ENCODE results near the gene EGR2. TPM values are rescaled to one million over a fixed set of nuclear protein-coding genes. Genes with fewer than 3 reads are reported as not detected.
A peak's percentile ranks its signal among the peaks of the same experiment; 100 is the strongest.

EGR2 gene
- polyA plus RNA-seq (ENCODE audit: low read depth in 6 of 6): 1 to 10 TPM; 1.7 to 8.6 (median 3.5) TPM

- Mint-ChIP-seq H3K4me1 (peaks cover 42 to 54% (median 48%) of the 10 kb centered on the region in 3 donors), H3K4me3 (peak within 1 kb of the TSS; percentile 92 to 99 (median 98)), H3K27me3 (peaks cover 11 to 21% (median 17%) of the 10 kb centered on the region in 3 donors), H3K36me3 (no peaks in the 10 kb centered on the region), H3K9me3 (no peaks in the 10 kb centered on the region), H3K27ac (peak within 1 kb of the TSS; percentile 93 to 99 (median 97))
- ATAC-seq (ENCODE audit: low read depth in 2 of 2) (peak; percentile 78 to 80), DNase-seq (peak; percentile 96)
These were observed at the start of gene EGR2 for GRCh38 chr10:62816331-62817120. EGR2 (minus strand) TSS chr10:62816366; CDS start chr10:62816029, 337 bp downstream.

GRCh38 chr10:62862447-62862846, 46.3 kb upstream of the EGR2 start:
- Mint-ChIP-seq H3K27me3 (peaks cover 0 to 8% (median 0%) of the 10 kb centered on the region in 3 donors), H3K27ac (no peak overlapping the region), H3K4me3 (no peak overlapping the region), H3K36me3 (no peaks in the 10 kb centered on the region), H3K4me1 (peaks cover 8 to 18% (median 14%) of the 10 kb centered on the region in 3 donors), H3K9me3 (peaks cover 0 to 6% (median 0%) of the 10 kb centered on the region in 7 donors)
- ATAC-seq (ENCODE audit: low read depth in 2 of 2): no peak
- no peak for DNase-seq

DNA sequence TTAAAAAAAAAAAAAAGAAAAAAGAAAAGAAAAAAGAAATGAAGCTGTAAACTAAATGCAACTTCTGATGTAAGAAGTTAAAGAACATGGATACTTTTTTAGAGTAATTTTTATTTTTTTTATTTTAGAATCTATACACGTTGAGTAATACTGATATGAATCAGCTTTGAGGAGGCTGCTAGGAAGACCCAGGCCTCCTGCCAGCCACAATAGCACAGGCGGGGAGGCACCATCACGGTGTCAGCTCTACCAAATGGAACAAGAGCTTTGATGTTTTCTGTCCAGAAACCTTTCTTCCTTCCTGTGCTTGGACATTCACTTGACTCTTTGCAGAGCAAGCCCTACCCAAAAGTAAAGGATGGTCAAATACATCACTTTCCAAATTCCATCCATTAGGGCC, 45.3 kb upstream of the EGR2 start:
- H3K27ac Mint-ChIP-seq: no peak overlapping the region
- peaks cover 8 to 18% (median 14%) of the 10 kb centered on the region in 3 donors for H3K4me1 Mint-ChIP-seq
- no peaks in the 10 kb centered on the region for H3K27me3 Mint-ChIP-seq
- no peaks in the 10 kb centered on the region for H3K36me3 Mint-ChIP-seq
- H3K4me3 Mint-ChIP-seq: no peak overlapping the region
- no peak for ATAC-seq (ENCODE audit: low read depth in 2 of 2)
- H3K9me3 Mint-ChIP-seq: peaks cover 0 to 6% (median 0%) of the 10 kb centered on the region in 7 donors
- no peak for DNase-seq

- no peaks in the 10 kb centered on the region for H3K36me3 Mint-ChIP-seq
- no peaks in the 10 kb centered on the region for H3K27me3 Mint-ChIP-seq
- H3K27ac Mint-ChIP-seq: peak overlapping the region in 1 of 6 donors; percentile 76
- ATAC-seq (ENCODE audit: low read depth in 2 of 2) (no peak), DNase-seq (no peak)
- H3K9me3 Mint-ChIP-seq: peaks cover 0 to 6% (median 0%) of the 10 kb centered on the region in 7 donors
- H3K4me1 Mint-ChIP-seq: peaks cover 8 to 18% (median 14%) of the 10 kb centered on the region in 3 donors
- H3K4me3 Mint-ChIP-seq: peak overlapping the region in 2 of 8 donors; percentile 4 to 47
These were observed 44.8 kb upstream of the EGR2 start for GRCh38 chr10:62860946-62861345.

DNA sequence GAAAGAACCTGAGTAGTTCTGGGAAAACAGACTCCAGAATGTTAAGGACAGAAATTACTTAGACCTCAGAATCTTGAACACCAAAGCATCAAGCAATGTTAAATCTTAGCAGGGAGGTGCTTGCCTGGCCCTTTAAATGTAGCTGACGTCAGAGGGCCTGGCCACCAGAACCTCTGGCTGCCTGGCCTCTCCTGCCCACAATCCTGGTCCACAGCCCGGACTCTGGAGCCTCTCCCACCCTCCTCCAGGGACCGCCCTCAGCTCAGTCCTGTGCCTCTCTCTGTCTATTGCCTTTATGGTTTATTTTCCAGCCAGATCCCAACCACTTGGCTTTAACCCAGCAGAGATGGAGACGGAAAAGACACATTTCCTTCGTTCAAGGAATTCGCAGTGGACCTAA, 42.2 kb upstream of the EGR2 start:
- Mint-ChIP-seq H3K9me3 (peaks cover 0 to 5% (median 0%) of the 10 kb centered on the region in 7 donors), H3K36me3 (no peaks in the 10 kb centered on the region), H3K27ac (peak overlapping the region in 1 of 6 donors; percentile 86), H3K27me3 (no peaks in the 10 kb centered on the region), H3K4me1 (peaks cover 16 to 29% (median 20%) of the 10 kb centered on the region in 3 donors), H3K4me3 (no peak overlapping the region)
- DNase-seq (no peak), ATAC-seq (ENCODE audit: low read depth in 2 of 2) (no peak)

- Mint-ChIP-seq H3K4me1 (peaks cover 33 to 44% (median 37%) of the 10 kb centered on the region in 3 donors), H3K27me3 (no peaks in the 10 kb centered on the region), H3K9me3 (peaks cover 0 to 2% (median 0%) of the 10 kb centered on the region in 7 donors), H3K27ac (no peak overlapping the region), H3K36me3 (no peaks in the 10 kb centered on the region), H3K4me3 (no peak overlapping the region)
- DNase-seq: no peak
- no peak for ATAC-seq (ENCODE audit: low read depth in 2 of 2)
These were observed 39.9 kb upstream of the EGR2 start for GRCh38 chr10:62856021-62856420.

DNA sequence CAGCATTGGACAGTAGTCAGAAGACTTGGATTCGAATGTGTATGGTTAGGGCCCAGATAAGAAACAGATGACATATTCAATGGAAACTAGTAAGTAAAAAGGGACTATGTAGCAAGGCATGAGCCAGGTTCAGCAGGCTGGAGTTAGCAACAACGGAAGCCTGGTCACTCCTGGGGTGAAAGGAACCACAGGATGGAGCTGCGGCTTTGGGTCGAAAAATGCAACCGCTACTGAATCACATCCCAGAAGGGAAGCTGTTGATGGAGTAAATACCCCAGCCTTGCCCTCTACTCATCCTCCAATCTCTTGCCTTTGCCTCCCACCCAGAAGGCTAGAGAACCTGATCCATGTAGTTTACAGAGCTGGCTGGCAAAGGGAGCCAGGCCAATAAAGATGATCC, 37.5 kb upstream of the EGR2 start:
- Mint-ChIP-seq H3K9me3 (peaks cover 0 to 3% (median under 1%) of the 10 kb centered on the region in 7 donors), H3K4me1 (peaks cover 35 to 56% (median 41%) of the 10 kb centered on the region in 3 donors), H3K4me3 (peak overlapping the region in 5 of 8 donors; percentile 36 to 67 (median 59)), H3K27me3 (no peaks in the 10 kb centered on the region), H3K36me3 (no peaks in the 10 kb centered on the region), H3K27ac (peak overlapping the region in 2 of 6 donors; percentile 13 to 40)
- no peak for DNase-seq
- ATAC-seq (ENCODE audit: low read depth in 2 of 2): no peak

GRCh38 chr10:62852961-62853702, 37.0 kb upstream of the EGR2 start:
- Mint-ChIP-seq H3K36me3 (no peaks in the 10 kb centered on the region), H3K4me3 (peak overlapping the region; percentile 13 to 84 (median 60)), H3K27me3 (no peaks in the 10 kb centered on the region), H3K9me3 (peaks cover 0 to 9% (median 6%) of the 10 kb centered on the region in 7 donors), H3K4me1 (peaks cover 35 to 56% (median 41%) of the 10 kb centered on the region in 3 donors), H3K27ac (peak overlapping the region in 2 of 6 donors; percentile 39 to 40)
- ATAC-seq (ENCODE audit: low read depth in 2 of 2) (peak; percentile 87), DNase-seq (peak; percentile 45)

DNA sequence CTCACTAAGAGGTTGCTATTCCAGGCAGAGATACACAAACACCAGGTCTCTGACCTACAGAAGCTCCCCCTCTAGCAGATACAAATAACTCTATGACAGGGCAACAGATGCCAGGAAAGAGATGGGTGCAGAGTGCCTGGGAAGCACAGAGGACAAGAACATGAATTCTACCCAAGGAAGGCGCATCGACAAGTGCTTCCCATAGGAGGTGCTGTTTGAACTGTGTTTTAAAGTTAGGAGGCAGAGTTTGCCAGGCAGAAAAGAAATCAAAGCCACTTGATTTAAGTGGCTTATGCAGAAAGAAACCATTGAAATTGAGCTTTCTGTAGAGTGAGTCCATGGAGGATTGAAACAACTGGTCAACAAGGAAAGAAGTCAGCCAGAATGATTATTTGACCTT, 35.3 kb upstream of the EGR2 start:
- Mint-ChIP-seq H3K36me3 (peaks cover 6% of the 10 kb centered on the region in 2 donors), H3K4me1 (peaks cover 35 to 56% (median 41%) of the 10 kb centered on the region in 3 donors), H3K27ac (peak overlapping the region in 1 of 6 donors; percentile 88), H3K27me3 (peaks cover 0 to 3% (median 0%) of the 10 kb centered on the region in 3 donors), H3K4me3 (peak overlapping the region in 4 of 8 donors; percentile 7 to 48 (median 28)), H3K9me3 (peaks cover 0 to 25% (median 21%) of the 10 kb centered on the region in 7 donors)
- ATAC-seq (ENCODE audit: low read depth in 2 of 2) (no peak), DNase-seq (no peak)

- H3K4me3 Mint-ChIP-seq: peak overlapping the region in 5 of 8 donors; percentile 1 to 48 (median 45)
- peak overlapping the region in 2 of 6 donors; percentile 20 to 23 for H3K27ac Mint-ChIP-seq
- H3K27me3 Mint-ChIP-seq: peaks cover 0 to 5% (median 0%) of the 10 kb centered on the region in 3 donors
- DNase-seq (no peak), ATAC-seq (ENCODE audit: low read depth in 2 of 2) (peak; percentile 42 to 57)
- peaks cover 35 to 56% (median 41%) of the 10 kb centered on the region in 3 donors for H3K4me1 Mint-ChIP-seq
- H3K9me3 Mint-ChIP-seq: peaks cover 0 to 26% (median 21%) of the 10 kb centered on the region in 7 donors
- peaks cover 6% of the 10 kb centered on the region in 2 donors for H3K36me3 Mint-ChIP-seq
These were observed 34.5 kb upstream of the EGR2 start for GRCh38 chr10:62850646-62851045.

- Mint-ChIP-seq H3K4me1 (peaks cover 18 to 36% (median 23%) of the 10 kb centered on the region in 3 donors), H3K9me3 (peaks cover 0 to 28% (median 21%) of the 10 kb centered on the region in 7 donors), H3K27ac (no peak overlapping the region), H3K4me3 (no peak overlapping the region), H3K36me3 (peaks cover 6% of the 10 kb centered on the region in 2 donors), H3K27me3 (peaks cover 0 to 14% (median 10%) of the 10 kb centered on the region in 3 donors)
- DNase-seq (no peak), ATAC-seq (ENCODE audit: low read depth in 2 of 2) (no peak)
These were observed 31.3 kb upstream of the EGR2 start for GRCh38 chr10:62847433-62847832.

DNA sequence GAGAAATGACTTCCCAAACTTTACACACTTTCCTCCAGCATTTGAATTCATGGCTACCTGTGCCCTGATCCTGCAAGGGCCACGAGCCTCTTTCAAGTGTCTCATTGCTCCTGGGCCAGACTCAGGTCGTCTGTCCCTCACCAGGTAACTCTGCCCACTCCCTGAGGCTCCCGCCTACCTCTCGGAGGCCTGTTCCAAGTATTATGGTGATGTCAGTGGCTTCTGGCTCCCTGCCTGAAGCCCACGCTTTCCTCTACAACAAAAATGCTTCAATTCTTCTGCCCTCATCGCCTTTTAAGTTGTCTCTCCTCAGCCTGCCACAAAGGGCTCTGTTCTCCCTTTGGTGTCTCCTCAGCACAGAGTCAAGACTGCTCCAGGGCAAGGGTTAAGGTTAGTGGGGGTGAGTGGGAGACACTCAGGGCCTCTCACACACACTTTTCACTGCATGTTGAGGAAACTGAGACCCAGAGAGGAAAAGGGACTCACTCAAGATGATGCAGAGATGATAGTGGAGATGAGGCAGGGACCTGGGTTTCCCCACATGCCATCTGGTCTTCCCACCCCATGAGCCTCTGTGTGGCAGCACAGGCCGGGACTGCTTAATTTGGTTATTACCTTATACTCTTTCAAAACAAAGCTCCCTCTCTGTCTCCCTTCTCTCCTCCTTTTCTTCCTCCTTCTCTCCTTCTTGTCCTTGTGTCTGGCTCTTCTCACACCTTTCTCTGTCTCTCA, 28.3 kb upstream of the EGR2 start:
- ATAC-seq (ENCODE audit: low read depth in 2 of 2) (no peak), DNase-seq (no peak)
- Mint-ChIP-seq H3K9me3 (peaks cover 0 to 28% (median 21%) of the 10 kb centered on the region in 7 donors), H3K4me3 (no peak overlapping the region), H3K36me3 (peaks cover 6% of the 10 kb centered on the region in 2 donors), H3K27me3 (peaks cover 0 to 14% (median 10%) of the 10 kb centered on the region in 3 donors), H3K27ac (peak overlapping the region in 2 of 6 donors; percentile 5 to 58), H3K4me1 (peaks cover 0 to 7% (median 0%) of the 10 kb centered on the region in 3 donors)

Data from naive B cell (primary cell).